GM10847 (cell line): ENCODE results near the gene RPS6KL1.

Experiments
- POLR2A ChIP-seq: IDR thresholded peaks from 2 replicates; pipeline ENCODE4 v1.6.1; 2011; ENCODE audit not compliant: insufficient read length; ENCODE audit errors: extremely low read depth

The RPS6KL1 gene

GRCh38 chr14:74896400-74896799 is 26.7 kb downstream of the RPS6KL1 start:
- no peak for TF ChIP-seq POLR2A

- no peak for TF ChIP-seq POLR2A
These were observed 29.4 kb downstream of the RPS6KL1 start for GRCh38 chr14:74893614-74894091.

- no peak for TF ChIP-seq POLR2A
These were observed 30.3 kb downstream of the RPS6KL1 start for GRCh38 chr14:74892745-74893144.

- no peak for TF ChIP-seq POLR2A
These were observed 31.2 kb downstream of the RPS6KL1 start for GRCh38 chr14:74891870-74892269.

GRCh38 chr14:74890262-74890661 is 32.8 kb downstream of the RPS6KL1 start:
- TF ChIP-seq POLR2A: no peak

- TF ChIP-seq POLR2A: no peak
These were observed 34.6 kb downstream of the RPS6KL1 start for GRCh38 chr14:74888164-74889158.

GRCh38 chr14:74886001-74886400 is 37.1 kb downstream of the RPS6KL1 start:
- no peak for TF ChIP-seq POLR2A

- no peak for TF ChIP-seq POLR2A
These were observed 40.7 kb downstream of the RPS6KL1 start for GRCh38 chr14:74882103-74882920.

- peak; percentile 90 for TF ChIP-seq POLR2A
These were observed 41.5 kb downstream of the RPS6KL1 start, which contains the start of gene DLST for GRCh38 chr14:74881431-74882102. TSS of gene DLST (plus strand) at chr14:74881916. CDS start at chr14:74881954, 38 bp downstream.

GRCh38 chr14:74879427-74880182 is 43.5 kb downstream of the RPS6KL1 start:
- no peak for TF ChIP-seq POLR2A

GRCh38 chr14:74875941-74876913 is 46.8 kb downstream of the RPS6KL1 start, which contains the start of gene PROX2:
TSS of gene PROX2 (minus strand) at chr14:74876145. CDS start at chr14:74863834, 12,311 bp downstream.
- TF ChIP-seq POLR2A: no peak

- no peak for TF ChIP-seq POLR2A
These were observed 47.9 kb downstream of the RPS6KL1 start for GRCh38 chr14:74875204-74875603.

GRCh38 chr14:74871819-74872218 is 51.2 kb downstream of the RPS6KL1 start:
- no peak for TF ChIP-seq POLR2A
